Activated CD4-positive, alpha-beta T cell treated with anti-CD3 and anti-CD28 coated beads, Interleukin-2, amount 10 ng/mL, durations not matched to agents 7 days and 5 days (primary cell): Measurements from ENCODE around the gene CDO1. TPM values are rescaled to one million over a fixed set of nuclear protein-coding genes. Genes with fewer than 3 reads are reported as not detected.

ENCODE experiments used
- CTCF ChIA-PET: fragments of 350-600 bp; sonication (Branson Sonifier 250); formaldehyde crosslinking; loops from one replicate; lab custom pipeline; 2021; ENCODE audit warnings: antibody characterized with exemption; lab: Charles Lee
- POLR2A ChIA-PET: fragments of 350-600 bp; sonication (Branson Sonifier 250); formaldehyde crosslinking; loops from one replicate; lab custom pipeline; 2021; ENCODE audit warnings: antibody characterized with exemption; lab: Charles Lee
- DNase-seq: peaks from one replicate; pipeline ENCODE4 v3.0.0-alpha.2; 2020
- H3K27ac Mint-ChIP-seq: one replicate; pipeline ENCODE4 v1.8.0; 2021; ENCODE audit warnings: mild to moderate bottlenecking, moderate library complexity, mixed read lengths
- H3K27me3 Mint-ChIP-seq: one replicate; pipeline ENCODE4 v1.8.0; 2021; ENCODE audit warnings: mixed read lengths
- H3K36me3 Mint-ChIP-seq: one replicate; pipeline ENCODE4 v1.8.0; 2021; ENCODE audit warnings: low read depth, mixed read lengths
- H3K4me1 Mint-ChIP-seq: one replicate; pipeline ENCODE4 v1.8.0; 2021; ENCODE audit warnings: mixed read lengths
- H3K4me3 Mint-ChIP-seq: one replicate; pipeline ENCODE4 v1.8.0; 2021; ENCODE audit warnings: mild to moderate bottlenecking, moderate library complexity, mixed read lengths
- H3K9me3 Mint-ChIP-seq: one replicate; pipeline ENCODE4 v1.8.0; 2021; ENCODE audit warnings: mixed read lengths
- total RNA-seq, 2 experiments: library from RNA; stranded (reverse); gene quantifications; one replicate each; pipeline ENCODE4 v1.2.3, GENCODE V29; 2021

CDO1 gene
- total RNA-seq, 2 experiments from 2014 or later: not detected

- POLR2A ChIA-PET: no interaction called here
- H3K4me1 Mint-ChIP-seq: no peaks in the 10 kb centered on the region
- H3K9me3 Mint-ChIP-seq: peaks cover 4% of the 10 kb centered on the region
- no peak overlapping the region for H3K4me3 Mint-ChIP-seq
- CTCF ChIA-PET: no interaction called here
- H3K27ac Mint-ChIP-seq: no peak overlapping the region
- H3K36me3 Mint-ChIP-seq: no peaks in the 10 kb centered on the region
- H3K27me3 Mint-ChIP-seq: peaks cover 14% of the 10 kb centered on the region
- no peak for DNase-seq
Observed at GRCh38 chr5:115767424-115767823, 49.0 kb downstream of the CDO1 start.

GRCh38 chr5:115766608-115767007 is 49.9 kb downstream of the CDO1 start:
- DNase-seq: no peak
- Mint-ChIP-seq H3K9me3 (peaks cover 4% of the 10 kb centered on the region), H3K4me1 (no peaks in the 10 kb centered on the region), H3K4me3 (no peak overlapping the region), H3K27me3 (peaks cover 17% of the 10 kb centered on the region), H3K36me3 (peaks cover 1% of the 10 kb centered on the region), H3K27ac (no peak overlapping the region)
- ChIA-PET CTCF (no interaction called here), POLR2A (no interaction called here)

- Mint-ChIP-seq H3K27ac (no peak overlapping the region), H3K9me3 (peaks cover 3% of the 10 kb centered on the region), H3K27me3 (peaks cover 13% of the 10 kb centered on the region), H3K36me3 (peaks cover 1% of the 10 kb centered on the region), H3K4me1 (no peaks in the 10 kb centered on the region), H3K4me3 (no peak overlapping the region)
- DNase-seq: no peak
- ChIA-PET CTCF (interaction anchor here (0.6 kb wide), 1 partner anchor 186 kb away, joined by 3 read pairs; no protein-coding TSS in a partner anchor), POLR2A (no interaction called here)
Observed at GRCh38 chr5:115758356-115758755, 58.1 kb downstream of the CDO1 start.

- Mint-ChIP-seq H3K36me3 (no peaks in the 10 kb centered on the region), H3K4me1 (no peaks in the 10 kb centered on the region), H3K27ac (no peak overlapping the region), H3K9me3 (no peaks in the 10 kb centered on the region), H3K27me3 (peaks cover 24% of the 10 kb centered on the region), H3K4me3 (no peak overlapping the region)
- DNase-seq: no peak
- ChIA-PET CTCF (no interaction called here), POLR2A (no interaction called here)
Observed at GRCh38 chr5:115755675-115756074, 60.8 kb downstream of the CDO1 start.

Other genes starting within 250 kb of the CDO1 start
- 1 to 10 TPM; 1.1 to 1.4 TPM for gene TICAM2, start 214.2 kb downstream of the CDO1 start, total RNA-seq
- gene TMED7, start 190.6 kb downstream of the CDO1 start, total RNA-seq: 10 to 100 TPM; 39.2 to 45.7 TPM
- gene ATG12, start 24.9 kb upstream of the CDO1 start, total RNA-seq: 10 to 100 TPM; 44.5 to 48.2 TPM
- 10 to 100 TPM; 68.8 to 74.0 TPM for gene AP3S1, start 25.3 kb upstream of the CDO1 start, total RNA-seq
- not detected for gene LVRN, start 145.8 kb upstream of the CDO1 start, total RNA-seq
- gene ARL14EPL, start 215.8 kb upstream of the CDO1 start, total RNA-seq: not detected